Trophoblast cell (in vitro differentiated cells and primary cell): Measurements from ENCODE around the gene RYR1.

Source experiments
- DNase-seq, 2 donors: peaks; one replicate each; pipeline ENCODE4 v3.0.0-alpha.2; 2016
- H2AFZ ChIP-seq: 2 replicates; pipeline ENCODE4 v1.6.1; 2013; ENCODE audit warnings: low read length, moderate library complexity, mild to moderate bottlenecking; ENCODE audit not compliant: insufficient read depth, poor library complexity
- H2AK5ac ChIP-seq: 2 replicates; pipeline ENCODE4 v1.6.1; 2013; ENCODE audit warnings: mild to moderate bottlenecking, low read length
- H2BK120ac ChIP-seq: 2 replicates; pipeline ENCODE4 v1.6.1; 2013; ENCODE audit warnings: low read length, mild to moderate bottlenecking, moderate library complexity; ENCODE audit not compliant: insufficient read depth, poor library complexity
- H2BK12ac ChIP-seq: 2 replicates; pipeline ENCODE4 v1.6.1; 2013; ENCODE audit warnings: mild to moderate bottlenecking, low read length, moderate library complexity
- H2BK5ac ChIP-seq: 2 replicates; pipeline ENCODE4 v1.6.1; 2013; ENCODE audit warnings: low read length, low read depth, moderate library complexity, mild to moderate bottlenecking; ENCODE audit not compliant: poor library complexity
- H3K14ac ChIP-seq: 2 replicates; pipeline ENCODE4 v1.6.1; 2013; ENCODE audit warnings: mild to moderate bottlenecking, low read length
- H3K18ac ChIP-seq: 2 replicates; pipeline ENCODE4 v1.6.1; 2013; ENCODE audit warnings: mild to moderate bottlenecking, low read length
- H3K23ac ChIP-seq: 2 replicates; pipeline ENCODE4 v1.6.1; 2013; ENCODE audit warnings: low read length
- H3K27ac ChIP-seq: 2 replicates; pipeline ENCODE4 v1.5.1; 2013; ENCODE audit warnings: low read depth, mild to moderate bottlenecking, inconsistent platforms, low read length, moderate library complexity
- H3K27me3 ChIP-seq: 2 replicates; pipeline ENCODE4 v1.6.1; 2013; ENCODE audit warnings: inconsistent platforms, mild to moderate bottlenecking, low read length, moderate library complexity; ENCODE audit not compliant: insufficient read depth
- H3K36me3 ChIP-seq, 2 experiments: 1 replicate in 1 of 2; 2 replicates in 1 of 2; pipeline ENCODE4 v1.6.1; 2013; ENCODE audit warnings: low read length in 2 of 2, mild to moderate bottlenecking in 2 of 2, moderate library complexity in 1 of 2; ENCODE audit not compliant: insufficient read depth in 2 of 2, control insufficient read depth in 1 of 2
- H3K4ac ChIP-seq: 2 replicates; pipeline ENCODE4 v1.6.1; 2013; ENCODE audit warnings: low read depth, mild to moderate bottlenecking, low read length, moderate library complexity
- H3K4me1 ChIP-seq, 2 experiments: 1 replicate in 1 of 2; 2 replicates in 1 of 2; pipeline ENCODE4 v1.6.1; 2013; ENCODE audit warnings: low read length in 2 of 2, mild to moderate bottlenecking in 2 of 2, moderate library complexity in 1 of 2; ENCODE audit not compliant: insufficient read depth in 2 of 2, control insufficient read depth in 1 of 2
- H3K4me2 ChIP-seq: 2 replicates; pipeline ENCODE4 v1.6.1; 2013; ENCODE audit warnings: inconsistent platforms, mild to moderate bottlenecking, low read length, moderate library complexity
- H3K4me3 ChIP-seq: 2 replicates; pipeline ENCODE4 v1.5.1; 2013; ENCODE audit warnings: mild to moderate bottlenecking, low read depth, low read length, inconsistent platforms
- H3K79me1 ChIP-seq: one replicate; pipeline ENCODE4 v1.6.1; 2013; ENCODE audit warnings: low read length
- H3K79me2 ChIP-seq: 2 replicates; pipeline ENCODE4 v1.6.1; 2013; ENCODE audit warnings: low read length, mild to moderate bottlenecking; ENCODE audit not compliant: control insufficient read depth, insufficient read depth, poor library complexity
- H3K9ac ChIP-seq: 2 replicates; pipeline ENCODE4 v1.6.1; 2013; ENCODE audit warnings: mild to moderate bottlenecking, low read length
- H3K9me3 ChIP-seq: 2 replicates; pipeline ENCODE4 v1.6.1; 2013; ENCODE audit warnings: low read depth, mild to moderate bottlenecking, control low read depth, inconsistent platforms, low read length; ENCODE audit not compliant: insufficient read depth
- H4K12ac ChIP-seq: 2 replicates; pipeline ENCODE4 v1.6.1; 2013; ENCODE audit warnings: low read depth, mild to moderate bottlenecking, low read length, moderate library complexity
- H4K8ac ChIP-seq: 2 replicates; pipeline ENCODE4 v1.6.1; 2013; ENCODE audit warnings: low read depth, mild to moderate bottlenecking, low read length, moderate library complexity
- H4K91ac ChIP-seq: one replicate; pipeline ENCODE4 v1.6.1; 2013; ENCODE audit warnings: low read depth, mild to moderate bottlenecking, low read length, moderate library complexity
- WGBS: extraction: QIAGEN DNeasy Blood & Tissue Kit; methylation state at CpG from one replicate; pipeline ENCODE4 v1.1.7; 2013; ENCODE audit warnings: missing lambda C conversion rate; ENCODE audit not compliant: insufficient read length, insufficient coverage; ENCODE audit errors: extremely low coverage; 5-methylcytosine and 5-hydroxymethylcytosine counted together

RYR1 gene

GRCh38 chr19:38399081-38399480 is 34.4 kb upstream of the RYR1 start:
- H3K4ac ChIP-seq = no peak overlapping the region
- H3K23ac ChIP-seq = no peak overlapping the region
- H3K36me3 ChIP-seq = no peaks in the 10 kb centered on the region
- H3K14ac ChIP-seq = no peak overlapping the region
- H3K79me2 ChIP-seq = peaks cover 5% of the 10 kb centered on the region
- H3K27ac ChIP-seq = no peak overlapping the region
- no peak overlapping the region for H3K4me3 ChIP-seq
- no peak overlapping the region for H2BK120ac ChIP-seq
- no peak overlapping the region for H2BK12ac ChIP-seq
- H3K9ac ChIP-seq = no peak overlapping the region
- no peak overlapping the region for H3K18ac ChIP-seq
- H3K27me3 ChIP-seq = no peaks in the 10 kb centered on the region
- peaks cover 4% of the 10 kb centered on the region for H3K9me3 ChIP-seq
- peaks cover 11 to 16% of the 10 kb centered on the region in 2 experiments for H3K4me1 ChIP-seq
- H4K12ac ChIP-seq = no peak overlapping the region
- H2AK5ac ChIP-seq = no peak overlapping the region
- H2AFZ ChIP-seq = no peak overlapping the region
- peaks cover 10% of the 10 kb centered on the region for H3K79me1 ChIP-seq
- no peak overlapping the region for H4K8ac ChIP-seq
- WGBS = no CpG with 5 or more reads among the region's 9 CpGs
- H4K91ac ChIP-seq = no peak overlapping the region
- no peak overlapping the region for H3K4me2 ChIP-seq
- no peak overlapping the region for H2BK5ac ChIP-seq
- DNase-seq = no peak

DNA sequence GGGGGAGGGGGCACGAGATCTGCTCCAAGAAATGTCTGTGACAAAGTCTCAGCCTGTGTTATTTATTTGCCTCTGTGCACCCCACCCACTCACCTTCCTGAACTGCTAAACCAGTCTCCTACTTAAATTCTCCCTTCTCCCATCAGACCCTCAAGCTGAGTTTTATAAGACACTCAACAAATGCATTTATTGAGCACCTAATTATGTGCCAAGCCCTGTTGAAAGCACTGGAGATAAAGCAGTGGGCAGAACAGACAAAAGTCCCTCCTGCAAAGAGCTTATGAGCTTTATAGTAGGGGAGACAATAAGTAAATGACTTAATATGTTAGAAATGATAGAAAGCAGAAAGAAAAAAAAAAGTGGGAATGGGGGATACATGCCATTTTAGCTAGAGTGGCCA is 34.0 kb upstream of the RYR1 start:
- Histone ChIP-seq H3K4ac (no peak overlapping the region), H3K9ac (no peak overlapping the region), H3K27me3 (no peaks in the 10 kb centered on the region), H2BK12ac (no peak overlapping the region), H2BK120ac (no peak overlapping the region), H3K27ac (no peak overlapping the region), H3K4me3 (no peak overlapping the region), H4K12ac (no peak overlapping the region), H2BK5ac (no peak overlapping the region), H3K79me2 (peaks cover 5% of the 10 kb centered on the region), H2AFZ (no peak overlapping the region), H3K36me3 (no peaks in the 10 kb centered on the region), H3K18ac (no peak overlapping the region), H3K23ac (no peak overlapping the region), H3K4me1 (peaks cover 11 to 16% of the 10 kb centered on the region in 2 experiments), H2AK5ac (no peak overlapping the region), H3K9me3 (peaks cover 4% of the 10 kb centered on the region), H3K79me1 (peaks cover 10% of the 10 kb centered on the region), H4K91ac (no peak overlapping the region), H3K4me2 (no peak overlapping the region), H4K8ac (no peak overlapping the region), H3K14ac (no peak overlapping the region)
- no peak for DNase-seq
- no CpG with 5 or more reads among the region's 1 CpG for WGBS

GRCh38 chr19:38400361-38400760 is 33.1 kb upstream of the RYR1 start:
- no peak overlapping the region for H3K4me3 ChIP-seq

DNA sequence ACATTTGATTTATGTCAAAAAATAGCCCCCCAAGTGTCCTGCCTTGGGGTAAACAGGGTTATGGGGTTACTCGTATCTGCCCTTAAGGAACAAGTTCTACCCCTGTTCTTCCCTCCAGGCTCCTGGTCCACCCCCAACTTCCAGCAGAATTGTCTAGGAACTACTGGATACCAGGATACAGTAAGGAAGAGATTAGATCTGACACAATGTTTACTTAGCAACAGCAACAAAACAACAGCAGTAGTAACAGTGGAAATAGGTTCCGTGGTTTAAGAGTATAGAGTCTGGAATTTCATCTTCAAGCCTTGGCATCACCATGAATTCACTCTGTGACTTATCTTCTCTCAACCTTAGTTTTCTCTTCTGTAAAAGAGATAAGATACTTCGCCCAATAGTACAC is 32.3 kb upstream of the RYR1 start:
- Histone ChIP-seq H3K4me3 (no peak overlapping the region), H4K12ac (no peak overlapping the region), H3K4me2 (no peak overlapping the region), H3K27ac (no peak overlapping the region), H4K91ac (no peak overlapping the region), H2AFZ (no peak overlapping the region), H3K4me1 (peaks cover 11 to 16% of the 10 kb centered on the region in 2 experiments), H3K36me3 (no peaks in the 10 kb centered on the region), H3K18ac (no peak overlapping the region), H2BK12ac (no peak overlapping the region), H4K8ac (no peak overlapping the region), H3K4ac (no peak overlapping the region), H3K27me3 (no peaks in the 10 kb centered on the region), H3K23ac (no peak overlapping the region), H2BK5ac (no peak overlapping the region), H3K9ac (no peak overlapping the region), H3K79me2 (peaks cover 5% of the 10 kb centered on the region), H2AK5ac (no peak overlapping the region), H3K9me3 (no peaks in the 10 kb centered on the region), H3K14ac (no peak overlapping the region), H3K79me1 (peaks cover 10% of the 10 kb centered on the region), H2BK120ac (no peak overlapping the region)
- peak; percentile 51 to 88 for DNase-seq
- no CpG with 5 or more reads among the region's 3 CpGs for WGBS

More at GRCh38 chr19:38400361-38400760, 33.1 kb upstream of the RYR1 start:
- Histone ChIP-seq H3K4me2 (no peak overlapping the region), H3K27me3 (no peaks in the 10 kb centered on the region), H2AFZ (no peak overlapping the region), H3K18ac (no peak overlapping the region), H4K12ac (no peak overlapping the region), H2BK5ac (no peak overlapping the region), H3K9me3 (peaks cover 4% of the 10 kb centered on the region), H3K4ac (no peak overlapping the region), H4K8ac (no peak overlapping the region), H3K79me2 (peaks cover 5% of the 10 kb centered on the region), H3K4me1 (peaks cover 11 to 16% of the 10 kb centered on the region in 2 experiments), H3K36me3 (no peaks in the 10 kb centered on the region), H3K79me1 (peaks cover 10% of the 10 kb centered on the region), H2BK120ac (no peak overlapping the region), H4K91ac (no peak overlapping the region), H2BK12ac (no peak overlapping the region), H2AK5ac (no peak overlapping the region), H3K23ac (no peak overlapping the region), H3K9ac (no peak overlapping the region), H3K27ac (no peak overlapping the region), H3K14ac (no peak overlapping the region)
- DNase-seq = peak; percentile 48 to 71
- WGBS = no CpG with 5 or more reads among the region's 5 CpGs
